NCI-H187 treated with DMSO at 0.1 percent for 48 hours (cell line): ENCODE measurements around the gene PLA1A.

Experiments
- DNase-seq: peaks from one replicate; lab custom pipeline; 2025; lab: John Stamatoyannopoulos, UW

PLA1A gene

DNA sequence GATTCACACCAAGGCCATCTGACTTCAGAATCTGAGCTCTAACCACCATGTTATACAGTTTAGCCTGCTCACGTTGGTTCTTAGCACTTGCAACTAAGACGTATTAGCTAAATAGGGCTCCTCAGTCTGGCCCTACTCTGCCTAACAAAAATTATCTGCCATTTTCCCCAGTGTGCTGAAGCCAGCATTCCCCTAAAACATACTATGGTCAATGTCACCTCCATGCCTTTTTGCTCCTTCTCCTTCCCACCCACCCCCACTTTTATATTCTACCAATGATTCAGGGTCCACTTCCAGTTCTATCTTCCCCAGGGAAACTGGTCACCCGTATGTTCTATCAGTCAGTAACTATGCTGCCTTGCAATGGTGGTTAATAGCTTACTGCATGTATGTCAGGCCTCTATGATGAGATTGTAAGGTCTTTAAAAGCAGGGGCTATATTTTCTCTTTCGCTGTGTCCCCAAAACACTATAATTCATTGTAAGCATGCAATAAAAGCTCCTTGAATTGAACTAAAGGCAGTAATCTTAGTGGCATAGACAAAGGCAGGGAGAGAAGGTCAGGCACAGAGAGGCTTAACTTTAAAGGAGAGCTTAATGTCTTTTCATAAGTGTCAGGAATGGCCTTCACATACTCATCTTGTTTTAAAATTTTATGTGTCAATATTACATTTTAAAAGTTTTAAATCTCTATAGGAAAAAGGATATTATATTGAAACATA lies 39.4 kb downstream of the PLA1A start:
- no peak for DNase-seq

DNA sequence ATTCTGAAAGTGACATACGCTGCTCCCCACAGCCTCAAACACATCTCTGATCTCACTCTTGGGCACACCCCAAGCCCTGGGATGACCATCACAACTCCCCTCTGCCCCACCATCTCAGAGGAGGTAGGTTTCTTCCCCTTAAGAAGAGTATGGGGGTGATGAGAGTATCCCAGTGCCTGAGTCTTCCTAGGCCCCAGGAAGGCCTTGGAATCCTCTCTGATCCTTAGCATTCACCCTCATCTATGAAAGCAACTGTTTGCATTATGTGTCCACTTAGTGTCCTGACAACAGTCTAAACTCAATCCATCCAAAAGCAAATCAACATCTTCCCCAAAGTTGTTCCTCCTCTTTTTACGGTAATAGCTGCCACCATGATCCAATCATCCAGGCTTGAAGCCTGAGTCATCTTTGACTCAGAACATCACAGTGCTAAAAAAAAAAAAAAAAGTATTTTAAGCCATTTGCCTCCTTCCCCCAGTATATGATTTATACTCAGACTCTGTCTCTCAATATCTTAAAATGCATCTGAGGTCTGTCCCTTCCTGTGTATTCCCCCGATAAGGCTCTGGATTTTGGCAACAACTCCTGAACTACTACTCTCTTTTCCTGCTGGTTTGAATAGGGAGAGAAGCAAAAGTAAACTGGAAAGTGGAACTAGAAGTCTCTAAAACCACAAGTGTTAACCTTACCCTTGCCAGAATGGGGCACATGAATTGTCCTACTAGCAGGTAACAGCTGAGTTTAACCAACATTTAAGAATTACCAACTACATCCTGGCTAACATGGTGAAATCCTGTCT lies 40.2 kb downstream of the PLA1A start:
- no peak for DNase-seq

DNA sequence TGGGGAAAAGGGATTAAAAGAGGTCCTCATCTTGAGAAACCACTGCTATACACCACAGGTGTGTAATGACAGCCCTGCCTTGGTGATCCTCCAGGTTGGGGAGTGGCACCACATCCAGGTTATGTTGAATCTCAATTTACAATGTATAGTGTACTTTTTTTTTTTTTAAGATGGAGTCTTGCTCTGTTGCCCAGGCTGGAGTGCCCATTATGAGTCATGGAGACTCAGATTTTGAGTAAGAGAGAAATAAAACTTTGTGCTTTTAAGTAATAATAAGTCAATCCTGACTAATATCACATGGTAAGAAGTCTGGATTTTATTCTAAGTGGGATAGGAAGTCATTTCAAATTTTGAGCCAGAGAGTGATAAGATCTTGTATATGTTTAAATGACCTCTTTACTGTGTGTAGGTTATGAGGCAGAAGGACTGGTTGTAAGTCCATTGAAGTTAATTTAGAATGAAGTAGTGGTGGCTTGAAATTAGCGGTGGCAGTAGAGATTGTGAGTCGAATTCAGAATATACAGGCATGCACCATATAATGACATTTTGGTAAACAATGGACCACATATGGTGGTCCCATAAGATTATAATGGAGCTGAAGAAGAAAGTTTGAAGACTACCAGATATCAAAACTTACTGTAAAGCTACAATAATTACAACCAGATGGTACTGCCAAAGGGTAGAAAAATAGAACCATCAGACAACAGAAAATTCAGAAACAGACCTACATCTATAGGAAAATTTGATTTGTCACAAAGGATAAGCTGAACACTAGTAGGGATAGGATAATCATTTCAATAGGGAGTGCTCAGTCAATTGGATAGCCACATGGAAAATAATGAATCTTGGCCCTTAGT lies 42.0 kb downstream of the PLA1A start:
- no peak for DNase-seq

DNA sequence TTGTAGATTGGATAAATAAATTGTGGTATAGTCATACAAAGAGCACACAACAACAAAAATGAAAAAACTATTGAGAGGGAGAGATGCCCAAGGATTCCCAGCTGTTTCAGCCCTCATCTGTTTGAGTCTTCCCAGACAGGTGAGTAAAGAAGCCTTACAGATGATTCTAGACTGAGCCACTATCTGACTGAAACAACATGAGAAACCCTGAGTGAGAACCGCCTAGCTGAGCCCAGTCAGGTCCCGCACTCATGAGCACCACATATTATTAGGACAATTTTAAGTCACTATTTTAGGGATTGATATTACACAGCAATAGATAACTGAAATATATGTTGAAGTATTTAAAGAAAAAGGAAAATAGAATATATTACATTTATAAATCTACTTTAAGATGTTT lies 43.7 kb downstream of the PLA1A start:
- DNase-seq: no peak

DNA sequence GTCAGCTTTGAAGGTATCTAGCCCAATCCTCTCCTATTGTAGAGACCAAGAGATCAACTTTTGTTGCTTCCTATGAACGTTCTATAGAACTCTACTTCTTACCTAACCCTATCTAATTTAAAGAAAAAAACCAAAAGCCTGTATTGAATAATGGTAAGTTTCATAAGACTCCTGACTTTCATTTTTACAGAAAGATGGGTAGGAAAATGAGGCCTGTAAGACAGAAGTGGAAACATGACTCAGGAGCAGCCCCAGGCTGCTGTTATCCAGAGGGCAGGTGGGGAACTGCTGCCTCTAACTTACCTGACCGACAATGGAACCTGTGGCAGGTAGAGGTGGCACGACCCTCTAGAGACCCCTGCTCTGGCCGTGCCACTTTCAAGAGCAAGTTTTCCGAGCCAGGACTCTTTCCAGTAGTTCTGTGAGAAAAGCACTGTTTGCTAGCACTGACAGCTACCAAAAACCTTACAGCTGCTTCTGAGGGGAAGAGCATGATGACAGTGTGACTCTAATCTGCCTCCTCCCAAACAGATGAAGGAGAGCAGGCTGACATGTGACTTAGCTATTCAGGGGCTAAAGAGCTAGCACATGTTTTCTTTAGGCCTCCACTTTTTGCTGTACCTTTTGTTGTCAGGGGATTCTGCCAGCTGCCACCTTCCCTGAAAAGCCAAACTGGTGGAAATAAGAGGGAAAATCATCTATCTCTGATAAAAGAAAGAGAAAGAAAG lies 45.2 kb downstream of the PLA1A start:
- DNase-seq: no peak

DNA sequence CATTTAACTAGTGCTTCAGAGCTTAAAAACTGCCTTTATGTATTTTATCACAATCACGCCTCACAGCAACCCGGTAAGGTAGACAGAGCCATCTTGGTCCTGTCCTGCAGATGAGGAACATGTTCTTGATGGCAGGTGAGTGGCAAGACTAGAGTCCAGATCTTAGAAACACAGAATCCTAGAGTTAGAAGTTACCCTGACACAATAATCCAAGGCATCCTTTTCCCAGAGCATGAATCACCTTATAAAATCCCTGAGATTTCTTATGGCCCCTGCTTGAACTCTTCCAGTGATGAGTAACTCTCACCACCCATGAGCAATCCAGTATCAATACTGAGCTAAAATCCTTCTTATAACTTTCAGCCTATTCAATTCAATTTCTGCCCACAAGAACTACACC lies 45.8 kb downstream of the PLA1A start:
- DNase-seq: no peak

DNA sequence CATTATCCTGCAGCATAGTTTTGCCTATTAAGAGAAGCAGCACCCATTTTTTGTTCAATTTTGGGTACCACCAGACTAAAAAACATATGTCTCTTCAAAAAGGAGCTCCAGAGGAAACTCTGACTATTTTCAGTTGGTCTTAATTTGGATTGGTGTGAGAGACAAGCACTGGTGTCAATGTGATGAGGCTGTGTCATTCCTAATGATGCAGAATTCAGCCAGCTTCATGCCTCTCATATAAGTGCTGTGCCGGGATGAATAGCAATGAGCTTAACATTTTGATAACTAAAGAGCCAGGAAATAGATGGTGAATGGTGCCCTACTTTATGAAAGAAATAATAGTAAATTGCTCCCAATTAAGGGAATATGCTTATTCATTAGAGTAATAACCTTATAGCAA lies 46.8 kb downstream of the PLA1A start:
- no peak for DNase-seq

DNA sequence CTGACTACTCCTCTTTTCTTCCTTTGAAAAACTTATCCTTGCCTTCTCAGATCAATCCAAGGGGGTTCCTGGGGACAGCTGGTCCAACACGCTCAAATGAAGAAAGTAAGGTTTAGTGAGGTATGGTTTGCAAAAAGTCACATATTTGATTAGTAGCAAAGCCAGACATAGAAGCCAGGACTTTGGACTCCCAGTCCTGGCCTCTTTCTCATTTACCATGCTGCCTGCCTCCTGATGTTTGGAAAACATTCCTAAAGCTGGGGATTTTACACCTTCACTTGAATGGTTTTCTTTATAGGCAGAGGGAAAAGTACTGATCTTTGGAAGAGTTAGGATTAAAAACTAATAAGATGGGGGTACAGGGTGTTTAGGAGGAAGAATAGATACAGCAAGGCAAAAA lies 48.1 kb downstream of the PLA1A start:
- DNase-seq: no peak

DNA sequence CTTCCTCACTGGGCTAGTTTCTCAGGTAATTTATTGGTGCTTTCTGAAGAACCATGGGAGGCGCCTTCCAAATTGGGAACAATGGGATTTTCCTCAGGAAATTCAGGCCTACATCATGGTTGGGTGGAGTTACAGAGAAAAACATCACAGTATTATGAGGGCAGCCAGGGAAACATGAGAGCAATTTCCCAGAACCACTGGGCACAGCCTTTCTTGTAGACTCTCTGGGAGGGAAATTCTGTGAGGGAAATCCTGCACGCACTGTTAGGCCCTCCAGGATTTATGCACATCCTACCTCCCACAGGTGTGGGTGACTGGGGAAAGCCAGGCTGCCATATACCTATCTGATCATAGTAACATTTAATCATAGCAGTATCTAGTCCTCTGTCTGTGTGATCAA lies 49.5 kb downstream of the PLA1A start:
- DNase-seq: no peak

DNA sequence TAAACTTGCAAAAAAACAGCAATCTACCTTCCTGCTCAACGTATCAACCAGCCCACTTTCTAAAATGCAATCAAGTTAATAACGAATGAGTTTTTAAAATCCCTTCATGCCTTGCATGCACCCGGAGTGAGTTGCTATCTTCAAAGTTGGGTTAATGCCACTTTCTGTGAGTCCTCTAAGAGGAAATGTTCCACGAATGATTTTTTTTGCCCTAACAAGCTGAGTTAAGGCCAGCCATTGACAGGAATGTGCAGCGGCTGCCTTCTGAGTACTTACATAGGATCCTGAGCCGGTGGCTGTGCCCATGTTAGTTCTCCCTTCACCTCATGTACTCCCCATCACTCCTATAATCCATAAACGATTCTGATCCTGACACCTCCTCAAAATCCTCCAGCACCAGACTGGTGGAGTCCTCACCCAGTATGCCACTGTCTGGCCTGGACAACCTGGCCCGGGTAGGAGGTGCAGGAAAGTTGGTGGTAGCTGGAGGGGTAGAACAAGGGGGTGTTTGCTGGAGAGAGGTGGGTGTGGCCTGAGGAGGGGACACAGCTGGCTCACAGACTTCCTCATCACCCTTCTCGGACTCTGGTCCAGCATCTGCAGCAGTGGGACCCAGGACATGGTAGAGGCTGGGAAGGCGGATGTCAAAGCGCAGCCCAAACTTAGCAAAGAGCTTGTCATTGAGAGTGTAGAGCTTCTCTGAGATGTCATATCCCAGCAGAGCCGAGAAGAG lies 50.3 kb downstream of the PLA1A start:
- no peak for DNase-seq

DNA sequence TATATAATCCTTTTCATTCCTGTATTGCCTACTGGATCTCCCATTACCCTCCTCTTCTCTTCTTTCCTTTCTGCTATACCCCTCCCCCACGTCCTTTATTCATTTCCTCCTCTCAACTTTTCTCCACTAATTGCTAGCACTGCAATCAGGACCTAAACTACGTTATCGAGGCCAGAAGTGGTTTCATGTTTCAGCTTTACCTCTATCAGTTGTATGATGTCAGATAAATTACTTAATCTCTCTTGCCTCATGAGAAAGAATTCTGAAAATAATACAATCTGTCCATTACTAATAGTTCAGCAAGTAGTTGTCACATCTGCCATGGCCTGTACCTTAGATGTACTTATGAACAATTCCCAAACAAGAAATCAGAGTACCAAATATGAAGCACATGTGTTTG lies 52.1 kb downstream of the PLA1A start:
- no peak for DNase-seq

DNA sequence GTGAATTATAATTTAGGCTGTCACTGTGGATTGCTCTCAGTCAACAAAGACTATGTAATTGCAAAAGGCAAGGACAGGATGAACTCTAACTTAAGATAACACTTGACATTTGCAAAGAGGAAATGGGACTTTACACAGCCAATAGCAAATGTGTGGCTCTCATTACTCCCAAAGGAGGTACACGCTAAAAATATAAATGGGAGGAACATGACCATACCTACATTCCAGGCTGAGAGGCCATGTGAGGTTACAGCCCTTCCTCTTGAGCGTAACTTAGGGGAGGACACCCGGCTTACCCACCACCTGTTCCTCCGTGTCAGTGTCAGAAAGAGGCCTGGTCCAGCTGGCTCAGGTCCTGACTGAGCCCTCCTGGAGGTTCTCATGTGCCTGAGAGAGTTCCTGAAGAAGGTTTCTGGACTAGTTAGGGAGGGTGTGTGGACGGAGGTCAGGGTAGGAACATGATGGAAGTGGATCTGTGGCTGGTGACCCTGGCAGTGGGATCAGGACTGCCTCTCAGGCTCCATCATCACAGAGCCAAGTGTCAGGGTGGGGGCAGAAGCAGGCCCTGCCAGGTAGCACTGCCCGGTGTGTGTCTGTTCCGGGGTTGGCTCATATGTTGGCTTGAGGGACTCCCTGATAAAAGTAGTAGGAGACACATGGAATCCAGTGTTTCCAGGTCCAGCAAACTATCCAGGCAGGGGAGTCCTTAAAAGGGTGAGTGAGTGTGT lies 54.8 kb downstream of the PLA1A start:
- DNase-seq: no peak

DNA sequence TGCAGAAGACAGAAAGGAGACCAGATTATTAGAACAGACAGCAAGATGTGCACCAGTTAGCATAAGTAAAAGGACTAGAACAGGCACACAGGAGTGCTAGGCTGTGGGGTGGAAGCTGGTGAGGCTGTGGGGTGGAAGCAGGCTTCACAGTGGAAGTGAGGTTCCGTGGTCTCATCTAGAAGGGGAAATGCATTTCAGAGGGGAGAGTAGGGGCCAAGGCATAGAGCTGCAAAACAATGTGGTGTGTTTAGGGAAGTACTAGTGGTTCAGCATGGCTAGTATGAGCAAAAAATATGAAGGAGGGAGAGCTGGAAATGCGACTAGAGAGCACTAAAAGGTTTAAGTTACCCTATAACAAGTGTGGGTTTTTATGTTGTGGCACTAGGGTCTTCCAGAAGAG lies 56.2 kb downstream of the PLA1A start:
- DNase-seq: no peak

DNA sequence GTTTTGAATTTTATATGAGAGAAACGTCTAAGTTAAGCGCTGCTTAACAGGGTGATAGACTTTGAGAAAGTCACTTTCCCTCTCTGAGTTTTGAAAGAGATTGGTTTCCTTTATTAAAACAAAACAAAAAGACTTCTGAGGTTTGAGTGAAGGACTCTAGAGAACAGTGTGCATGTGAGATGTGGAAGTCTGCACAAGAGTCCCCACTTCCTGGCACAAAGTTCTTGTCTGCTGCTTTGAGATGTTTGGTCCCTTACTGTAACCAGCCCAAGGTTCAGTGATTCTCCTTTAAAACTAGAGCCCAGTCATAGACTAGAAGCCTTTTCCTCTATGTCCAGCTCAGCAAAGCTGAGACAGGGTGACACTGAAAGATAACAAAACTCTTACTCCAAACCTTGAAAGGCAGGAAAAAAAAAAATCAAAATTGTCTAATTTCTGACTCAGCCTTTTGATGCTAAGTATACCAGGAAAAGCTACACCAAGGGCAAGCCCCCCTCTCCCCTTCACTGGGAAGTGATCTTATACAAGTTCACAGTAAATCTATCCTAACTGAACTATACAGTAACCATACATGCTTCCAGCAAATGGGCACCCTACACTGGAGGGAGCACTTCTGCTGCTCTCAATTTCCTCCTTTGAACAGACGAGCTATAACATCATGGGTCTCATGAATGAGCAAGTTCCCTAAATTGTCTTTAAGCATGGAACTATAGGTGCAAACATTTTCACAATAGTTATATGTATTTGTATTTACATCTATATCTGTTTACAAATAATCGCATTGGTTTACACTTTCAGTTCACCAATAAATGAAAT lies 60.4 kb downstream of the PLA1A start:
- no peak for DNase-seq

DNA sequence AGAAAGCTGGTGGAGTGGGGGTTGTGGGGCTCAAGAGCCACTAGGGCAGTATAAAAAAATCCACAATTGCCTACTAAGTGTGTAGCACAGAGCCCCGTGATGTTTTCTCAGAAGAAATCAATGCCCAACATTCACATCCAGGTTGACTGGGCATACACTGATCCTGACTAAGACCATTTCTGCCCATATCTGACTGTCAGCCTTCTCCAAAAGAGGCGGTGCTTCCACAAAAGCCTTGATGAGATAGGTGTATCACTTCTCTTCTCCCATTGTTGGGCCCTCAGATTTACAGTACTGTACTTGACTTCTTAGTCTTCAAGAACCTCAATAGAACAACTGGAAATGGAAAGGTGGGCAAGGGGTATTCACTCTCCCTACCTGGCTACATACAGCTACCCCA lies 61.3 kb downstream of the PLA1A start:
- no peak for DNase-seq

DNA sequence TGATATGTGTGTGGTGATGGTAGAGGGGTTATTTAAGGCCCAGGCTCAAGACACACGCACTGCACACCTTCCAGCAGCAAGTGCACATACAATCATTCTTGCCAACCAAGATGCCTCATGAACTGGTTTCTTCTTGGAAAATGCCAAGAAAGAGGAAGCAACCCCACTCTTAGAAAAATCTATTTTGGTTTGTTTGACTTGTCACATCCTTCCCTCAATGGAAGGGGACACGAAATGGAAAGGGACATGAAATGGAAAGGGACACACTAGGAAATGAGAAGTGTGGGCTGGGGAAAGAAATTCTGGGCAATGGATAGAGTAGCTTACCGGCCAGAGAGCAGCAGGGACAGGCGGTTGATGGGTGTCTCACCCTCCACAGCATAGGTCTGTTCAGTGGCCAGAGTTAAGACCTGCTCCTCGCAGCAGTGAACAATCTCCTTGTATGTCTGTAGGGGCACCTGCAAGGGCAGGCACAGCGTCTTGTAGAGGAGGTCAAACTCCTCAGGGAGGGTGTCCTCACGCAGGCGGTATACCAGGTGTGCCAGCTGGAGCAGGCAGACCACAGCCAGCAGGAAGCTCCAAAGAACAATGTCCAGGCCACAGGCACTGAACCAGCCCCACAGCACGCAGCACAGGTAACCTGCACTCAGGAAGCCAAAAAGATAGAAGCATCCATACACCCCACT lies 62.1 kb downstream of the PLA1A start:
- DNase-seq: no peak

DNA sequence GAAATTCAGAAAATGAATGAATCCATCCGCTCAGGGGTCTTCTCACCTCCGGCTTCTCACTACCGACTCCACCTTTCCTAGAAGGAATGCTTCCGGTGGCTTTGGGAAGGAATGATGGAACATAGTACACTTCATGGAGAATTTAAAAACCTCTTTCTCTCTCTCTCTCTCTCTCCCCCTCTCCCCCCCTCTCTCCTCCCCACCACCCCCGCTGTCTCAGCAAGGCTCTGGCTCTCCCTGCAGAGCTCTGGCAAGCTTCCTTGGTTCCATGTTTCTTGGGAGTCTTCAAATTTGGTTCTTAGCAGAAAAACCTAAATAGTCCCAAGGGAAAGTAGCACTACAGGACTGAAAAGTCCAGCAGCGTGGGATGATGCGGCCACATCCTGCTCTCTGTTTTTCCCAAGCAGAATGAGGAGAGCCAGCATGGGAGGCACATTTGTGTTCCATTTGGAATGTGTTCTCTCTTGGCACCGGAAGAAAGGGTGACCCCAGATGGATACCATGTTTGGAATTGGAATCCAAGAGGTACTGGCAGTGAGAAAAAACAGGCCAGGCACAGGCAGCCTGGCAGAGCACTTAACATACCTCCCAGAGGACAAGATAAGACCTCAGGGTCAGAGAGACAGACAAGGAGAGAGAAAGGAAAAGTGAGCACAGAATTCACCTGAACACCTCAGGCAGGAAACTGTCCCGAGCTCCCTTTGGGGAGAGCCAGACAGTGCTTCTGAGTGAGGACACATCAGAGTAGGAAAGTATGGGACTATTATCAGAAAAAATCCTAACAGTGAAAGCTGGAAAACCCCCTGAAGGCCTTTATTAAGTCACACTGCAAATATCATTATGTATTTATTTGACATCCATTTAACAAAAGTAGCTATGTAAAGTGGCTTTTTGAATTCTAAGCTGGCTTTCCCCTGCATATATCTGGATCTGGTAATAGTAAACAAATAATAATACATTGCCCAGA lies 63.1 kb downstream of the PLA1A start, which contains the start of gene POPDC2:
Gene POPDC2 (minus strand): TSS at position 116 of the 967 bp plus-strand sequence. CDS start 166 bp downstream, outside the sequence.
- no peak for DNase-seq
